SK-MEL-5 (cell line): ENCODE measurements around the gene PTPRE. TPM values are rescaled to one million over a fixed set of nuclear protein-coding genes. Genes with fewer than 3 reads are reported as not detected.

Experiments used
- DNase-seq: peaks from one replicate; pipeline ENCODE4 v3.0.0-alpha.2; 2016; ENCODE audit warnings: low read depth, low spot score
- in situ Hi-C: cut with HindIII; loops from 2 replicates; pipeline ENCODE4 v1.10.0; 2016; ENCODE audit warnings: low sequenced_read_pairs, high pct_unique_total_duplicates, low pct_unique_long_range_greater_than_20kb
- total RNA-seq: library from RNA; depleted of rRNA; stranded (reverse); fragments of >200 nt; shearing (Covaris generic); gene quantifications from 2 replicates; pipeline ENCODE4 v1.2.3, GENCODE V29; 2014

Gene PTPRE
- total RNA-seq, 1 experiment from 2014 or later: 0.03 TPM

DNA sequence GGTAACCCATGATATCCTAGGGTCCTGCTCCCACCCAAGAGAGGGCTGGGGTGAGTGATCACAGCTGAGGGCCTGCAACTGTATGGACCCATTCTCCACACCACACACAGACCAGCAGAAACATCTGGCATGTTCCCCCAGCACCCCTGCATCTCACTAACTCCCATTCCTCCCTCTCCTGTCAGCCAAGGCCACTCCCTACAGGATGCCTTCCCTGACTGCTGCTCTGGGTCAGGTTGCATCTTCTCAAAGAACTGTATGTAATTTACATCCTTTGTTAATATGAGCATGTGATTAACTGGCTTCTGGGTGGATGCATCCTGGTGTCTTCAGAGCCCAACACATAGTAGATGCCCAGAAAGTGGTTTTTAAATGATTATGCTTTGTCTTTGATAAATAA, 56.2 kb downstream of the PTPRE start:
- no peak for DNase-seq
- in situ Hi-C loops: no loop called here

- DNase-seq: no peak
- in situ Hi-C loops: no loop called here
These were observed 57.7 kb downstream of the PTPRE start for GRCh38 chr10:127964621-127965020.

DNA sequence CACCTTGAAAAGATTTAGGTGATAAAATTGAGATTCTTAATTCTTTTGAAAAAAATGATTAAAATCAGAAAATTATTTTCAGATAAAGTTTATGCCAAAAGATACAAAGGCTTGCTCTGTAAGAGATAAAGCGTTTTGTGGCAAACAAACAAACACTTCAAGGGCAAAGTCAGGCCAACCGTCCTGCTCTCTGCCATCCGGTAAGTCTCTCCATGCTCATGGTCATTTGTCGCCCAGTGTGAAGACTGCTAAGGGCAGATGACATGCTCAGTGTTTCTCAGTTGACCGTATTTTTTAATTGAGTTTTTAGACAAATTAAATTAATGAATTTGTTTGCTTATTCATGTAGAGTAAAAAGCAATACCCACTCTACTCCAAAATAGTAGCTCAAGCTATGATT, 60.0 kb downstream of the PTPRE start:
- no peak for DNase-seq
- in situ Hi-C loops: no loop called here

GRCh38 chr10:127968027-127968441, 61.1 kb downstream of the PTPRE start:
- no peak for DNase-seq
- in situ Hi-C loops: no loop called here

- in situ Hi-C loops: no loop called here
- DNase-seq: peak; percentile 5
These were observed 61.8 kb downstream of the PTPRE start for GRCh38 chr10:127968659-127969058.

DNA sequence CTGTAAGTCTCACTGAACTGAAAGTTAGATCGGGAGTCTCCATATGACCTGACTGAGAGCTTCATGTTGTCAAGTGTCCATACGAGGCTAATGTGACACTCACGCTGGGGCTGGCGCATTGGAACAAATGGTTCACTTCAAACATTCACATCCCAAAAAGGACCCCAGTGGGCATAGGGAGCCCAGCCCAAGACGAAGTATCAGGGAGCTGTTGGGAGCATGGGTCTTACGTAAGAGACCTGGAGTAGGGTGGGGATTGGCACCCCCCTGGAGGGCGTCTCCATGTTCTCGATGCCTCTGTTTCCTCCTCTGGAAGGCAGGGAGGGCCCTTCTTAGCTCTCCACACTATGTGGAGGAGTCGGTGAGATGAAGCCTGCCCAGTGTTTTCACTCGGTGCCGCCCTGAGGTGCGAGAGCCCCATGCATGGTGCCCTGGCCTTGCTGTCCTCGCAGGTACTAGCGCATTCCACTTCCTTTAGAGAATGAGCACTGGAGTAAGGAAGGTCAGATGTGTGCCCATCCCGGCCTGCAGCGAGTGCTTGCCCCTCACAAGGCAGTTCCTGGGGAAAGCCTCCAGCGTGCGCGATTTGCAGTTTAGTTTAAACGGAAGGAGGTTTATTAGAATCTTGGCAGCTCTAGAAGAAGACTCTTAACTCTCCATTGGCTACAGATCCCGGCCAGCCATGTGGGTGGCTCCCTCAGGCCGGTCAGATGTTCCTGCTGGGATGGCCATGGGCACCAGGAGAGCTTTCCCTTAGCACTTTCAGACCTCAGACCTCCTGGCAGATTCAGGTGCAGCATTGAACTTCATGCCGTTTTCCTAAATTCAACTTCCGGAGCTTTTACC, 64.4 kb downstream of the PTPRE start:
- in situ Hi-C loops: no loop called here
- no peak for DNase-seq

DNA sequence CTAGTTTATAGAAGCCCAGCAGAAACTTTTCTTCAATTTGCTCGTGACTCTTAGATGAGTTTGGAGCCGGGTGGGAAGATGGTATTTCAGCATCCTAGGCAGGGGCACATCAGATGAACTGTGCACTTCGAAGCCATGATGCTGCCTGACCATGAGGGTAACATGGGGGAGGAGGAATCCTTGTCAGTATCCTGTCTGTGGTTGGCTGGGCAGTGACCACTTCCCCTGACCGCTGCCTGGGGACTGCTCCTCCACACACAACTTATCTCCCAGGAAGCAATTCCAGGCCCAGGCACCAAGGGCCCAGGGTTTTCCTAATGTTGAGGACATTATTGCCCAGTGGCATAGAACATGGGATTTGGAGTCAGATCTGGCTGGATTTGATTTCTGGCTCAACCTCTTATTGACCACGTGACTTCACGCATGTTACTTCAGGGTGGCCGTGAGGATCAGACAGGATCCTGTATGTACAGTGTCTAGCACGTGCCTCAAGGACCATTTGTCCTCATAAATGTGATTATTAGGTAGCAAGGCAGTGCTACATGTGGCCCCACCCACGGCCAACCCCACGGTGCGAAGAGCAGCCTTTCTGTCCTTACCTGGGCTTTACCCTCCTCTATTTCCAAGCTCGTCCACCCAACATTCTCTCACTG, 65.2 kb downstream of the PTPRE start:
- in situ Hi-C loops: no loop called here
- DNase-seq: no peak

GRCh38 chr10:127972751-127973357, 66.0 kb downstream of the PTPRE start:
- peak; percentile 62 for DNase-seq
- in situ Hi-C loops: no loop called here

DNA sequence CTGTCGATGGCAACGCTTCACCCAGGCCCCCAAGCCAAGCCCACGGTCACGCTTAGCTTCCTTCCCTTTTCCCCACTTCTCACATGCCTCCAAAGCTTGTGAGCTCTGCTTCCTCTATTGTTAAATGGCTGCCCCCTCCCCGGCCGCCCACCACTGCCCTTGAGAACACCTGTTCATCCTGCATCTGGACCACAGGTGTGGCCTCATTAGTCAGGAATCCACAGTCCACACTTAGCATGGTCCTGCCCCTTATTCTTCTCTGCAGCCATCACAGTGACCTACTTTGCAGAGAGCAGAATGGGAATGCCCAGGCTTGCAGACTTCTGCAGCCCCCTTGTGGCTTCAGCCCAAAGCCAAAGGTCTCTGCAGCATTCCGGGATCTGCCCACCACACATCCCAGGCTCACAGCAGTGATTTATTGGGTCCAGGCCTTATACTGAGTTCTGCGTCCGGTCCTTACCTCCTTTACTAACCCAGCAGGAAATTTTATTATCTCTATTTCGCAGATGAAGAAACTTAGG, 66.9 kb downstream of the PTPRE start:
- no peak for DNase-seq
- in situ Hi-C loops: no loop called here

GRCh38 chr10:127974911-127975310, 68.0 kb downstream of the PTPRE start:
- no peak for DNase-seq
- in situ Hi-C loops: no loop called here

DNA sequence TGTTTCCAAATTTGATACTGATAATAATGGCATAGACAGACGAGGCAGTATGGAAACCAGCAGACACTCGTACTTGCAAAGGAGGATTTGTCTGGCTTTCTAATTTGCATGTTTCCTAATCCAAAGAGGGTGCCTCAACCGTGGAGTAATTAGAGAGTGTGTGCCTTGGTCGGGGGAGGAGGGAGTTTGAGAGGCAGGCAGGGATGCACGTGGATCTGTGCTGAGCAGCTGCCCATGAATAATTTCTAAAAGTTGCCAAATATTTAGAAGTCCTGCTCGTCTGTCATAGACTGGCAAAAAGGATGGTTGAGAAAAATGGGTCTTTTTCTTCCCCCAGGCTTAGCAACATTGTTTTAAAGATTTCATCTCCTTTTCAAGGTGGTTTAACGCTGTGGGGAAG, 69.4 kb downstream of the PTPRE start:
- no peak for DNase-seq
- in situ Hi-C loops: no loop called here

GRCh38 chr10:127976701-127977356, 69.9 kb downstream of the PTPRE start:
- no peak for DNase-seq
- in situ Hi-C loops: no loop called here

DNA sequence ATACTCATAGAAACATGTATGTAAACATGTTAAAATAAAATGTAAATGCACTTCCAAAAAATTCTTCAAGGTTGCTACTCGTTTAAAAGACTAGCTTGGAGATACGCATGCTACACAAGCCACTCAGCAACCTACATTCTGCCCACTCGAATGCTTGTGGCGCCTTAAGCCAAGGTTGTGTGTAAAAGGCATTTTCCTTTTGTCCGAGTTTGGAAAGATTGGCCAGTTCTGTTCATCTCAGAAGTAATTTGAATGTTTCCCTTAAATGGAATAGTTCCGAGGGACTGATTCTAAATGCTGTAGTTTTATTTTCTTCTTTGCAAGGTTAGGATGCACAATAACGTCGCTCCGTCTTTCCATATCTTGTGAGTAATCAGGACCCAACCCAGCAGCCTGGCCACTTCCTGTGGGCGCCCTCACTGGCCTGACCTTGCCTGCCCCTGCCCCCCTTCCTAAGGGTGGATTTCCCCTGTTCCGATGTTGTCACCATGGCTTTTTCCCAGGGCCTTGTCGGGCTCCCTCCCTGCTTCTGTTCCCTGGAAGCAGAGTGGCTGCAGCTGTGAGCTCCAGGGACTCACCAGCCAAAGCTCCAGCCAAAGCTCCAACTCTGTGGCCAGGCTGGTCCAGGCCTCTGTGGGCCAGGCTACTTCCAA, 70.6 kb downstream of the PTPRE start:
- in situ Hi-C loops: no loop called here
- DNase-seq: no peak

DNA sequence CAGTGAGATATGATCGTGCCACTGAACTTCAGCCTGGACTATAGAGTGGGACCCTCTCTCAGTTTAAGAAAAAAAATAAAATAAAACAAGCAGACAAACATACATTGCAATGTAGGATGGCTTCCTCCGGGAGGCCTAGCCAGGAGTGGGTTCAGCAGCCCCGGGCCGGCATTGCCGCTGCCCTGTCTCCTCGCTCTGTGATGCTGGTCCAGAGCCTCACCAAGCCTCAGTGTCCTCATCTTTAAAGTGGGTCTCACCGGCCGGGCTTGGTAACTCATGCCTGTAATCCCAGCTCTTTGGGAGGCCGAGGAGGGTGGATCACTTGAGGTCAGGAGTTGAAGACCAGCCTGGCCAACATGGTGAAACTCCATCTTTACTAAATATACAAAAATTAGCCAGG, 71.6 kb downstream of the PTPRE start:
- in situ Hi-C loops: no loop called here
- no peak for DNase-seq

DNA sequence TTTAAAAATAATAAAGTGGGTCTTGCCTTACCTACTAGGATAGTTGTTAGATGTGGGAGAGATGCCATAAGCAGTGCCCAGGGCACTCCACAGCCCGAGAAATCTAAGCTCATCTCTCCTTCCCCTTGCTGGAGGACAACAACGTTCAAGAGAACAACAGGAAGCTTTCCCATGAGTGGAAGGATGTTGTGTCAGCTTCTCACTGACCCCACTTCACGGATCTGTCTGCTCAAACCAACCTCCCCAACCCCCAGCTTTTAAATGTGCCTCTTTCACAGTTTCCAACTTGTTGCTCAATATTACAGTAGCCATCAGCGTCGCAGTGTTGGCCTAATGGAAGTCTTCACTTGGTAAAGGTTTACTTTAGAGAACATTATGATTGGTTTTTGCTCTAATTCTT, 72.1 kb downstream of the PTPRE start:
- no peak for DNase-seq
- in situ Hi-C loops: no loop called here

GRCh38 chr10:127979566-127979965, 72.7 kb downstream of the PTPRE start:
- in situ Hi-C loops: no loop called here
- no peak for DNase-seq

DNA sequence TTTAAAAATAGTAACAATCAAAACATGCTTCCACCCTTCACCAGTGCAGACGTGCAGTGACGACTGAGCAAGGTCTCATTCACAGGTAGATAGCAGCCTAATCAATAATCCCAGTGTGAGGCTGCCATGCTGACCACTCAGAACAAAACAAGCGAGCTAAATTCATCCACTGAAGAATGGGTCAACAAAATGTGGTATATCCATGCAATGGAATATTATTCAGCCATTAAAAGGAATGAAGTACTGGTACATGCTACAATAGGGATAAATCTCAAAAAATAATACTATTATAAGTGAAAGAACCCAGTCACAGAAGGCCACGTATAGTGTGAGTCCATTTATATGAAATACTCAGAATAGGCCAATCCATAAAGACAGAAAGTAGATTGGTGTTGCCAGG, 74.0 kb downstream of the PTPRE start:
- DNase-seq: no peak
- in situ Hi-C loops: no loop called here

GRCh38 chr10:127982601-127983000, 75.7 kb downstream of the PTPRE start:
- in situ Hi-C loops: no loop called here

More at GRCh38 chr10:127982601-127983000, 75.7 kb downstream of the PTPRE start:
- DNase-seq: no peak
